Measurements from ENCODE around the gene LSP1. TPM values are rescaled to one million over a fixed set of nuclear protein-coding genes. Genes with fewer than 3 reads are reported as not detected.
A peak's percentile ranks its signal among the peaks of the same experiment; 100 is the strongest.

The LSP1 gene
- total RNA-seq, 4 donors from 2014 or later = 10.3 to 36.5 (median 35.4) TPM

DNA sequence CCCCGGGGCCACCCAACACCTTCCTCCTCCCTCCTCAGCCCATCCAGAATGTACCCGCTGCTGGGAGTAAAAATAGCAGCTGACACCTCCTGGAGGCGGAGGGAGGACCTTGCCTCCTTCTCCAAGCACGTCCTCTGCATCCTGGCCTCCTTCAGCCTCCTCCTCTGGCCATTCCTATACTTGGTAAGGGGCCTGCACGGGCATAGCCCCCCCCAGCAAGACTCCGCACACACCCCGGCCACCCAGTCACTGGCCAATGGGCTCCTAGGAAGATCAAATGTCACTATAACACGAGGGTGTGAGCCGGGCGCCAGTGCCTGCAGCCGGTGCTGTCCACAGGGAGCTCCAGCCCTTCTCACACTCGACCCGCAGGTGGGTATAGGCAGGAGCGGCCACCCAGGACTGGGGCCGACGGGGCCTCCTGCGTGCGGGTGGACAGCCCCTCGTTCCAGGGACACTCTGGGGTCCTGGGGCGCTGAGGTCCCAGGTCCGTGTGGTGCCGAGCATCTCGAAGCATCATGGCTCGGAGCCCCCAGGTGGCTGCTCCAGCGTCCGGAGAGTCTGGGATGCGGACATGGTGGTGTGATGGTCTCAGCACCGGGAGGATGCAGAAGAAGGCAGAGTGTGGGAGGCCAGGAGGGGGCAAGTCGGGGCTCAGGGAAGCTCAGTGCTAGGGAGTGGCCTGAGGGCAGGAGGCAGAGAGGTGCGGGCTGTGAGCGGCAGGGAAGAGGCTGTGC lies 66.7 kb downstream of the LSP1 start, which contains the start of gene TNNT3:
Gene TNNT3, plus strand, starts transcription at position 313 of the 737 bp plus-strand sequence. CDS start 3,172 bp downstream, outside the sequence.
- intact Hi-C loops (cut with DNase I) = no loop called here
- TF ChIP-seq EP300 (IDR thresholded peaks at IDR 0.05) (no peak), POLR2A (IDR thresholded peaks at IDR 0.05; ENCODE audit: low read depth) (no peak)
- TF ChIP-seq, protein P1, sequence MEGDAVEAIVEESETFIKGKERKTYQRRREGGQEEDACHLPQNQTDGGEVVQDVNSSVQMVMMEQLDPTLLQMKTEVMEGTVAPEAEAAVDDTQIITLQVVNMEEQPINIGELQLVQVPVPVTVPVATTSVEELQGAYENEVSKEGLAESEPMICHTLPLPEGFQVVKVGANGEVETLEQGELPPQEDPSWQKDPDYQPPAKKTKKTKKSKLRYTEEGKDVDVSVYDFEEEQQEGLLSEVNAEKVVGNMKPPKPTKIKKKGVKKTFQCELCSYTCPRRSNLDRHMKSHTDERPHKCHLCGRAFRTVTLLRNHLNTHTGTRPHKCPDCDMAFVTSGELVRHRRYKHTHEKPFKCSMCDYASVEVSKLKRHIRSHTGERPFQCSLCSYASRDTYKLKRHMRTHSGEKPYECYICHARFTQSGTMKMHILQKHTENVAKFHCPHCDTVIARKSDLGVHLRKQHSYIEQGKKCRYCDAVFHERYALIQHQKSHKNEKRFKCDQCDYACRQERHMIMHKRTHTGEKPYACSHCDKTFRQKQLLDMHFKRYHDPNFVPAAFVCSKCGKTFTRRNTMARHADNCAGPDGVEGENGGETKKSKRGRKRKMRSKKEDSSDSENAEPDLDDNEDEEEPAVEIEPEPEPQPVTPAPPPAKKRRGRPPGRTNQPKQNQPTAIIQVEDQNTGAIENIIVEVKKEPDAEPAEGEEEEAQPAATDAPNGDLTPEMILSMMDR (IDR thresholded peaks at IDR 0.05) = no peak
- peaks cover 31 to 41% (median 38%) of the 10 kb centered on the region in 4 donors for H3K4me1 ChIP-seq

DNA sequence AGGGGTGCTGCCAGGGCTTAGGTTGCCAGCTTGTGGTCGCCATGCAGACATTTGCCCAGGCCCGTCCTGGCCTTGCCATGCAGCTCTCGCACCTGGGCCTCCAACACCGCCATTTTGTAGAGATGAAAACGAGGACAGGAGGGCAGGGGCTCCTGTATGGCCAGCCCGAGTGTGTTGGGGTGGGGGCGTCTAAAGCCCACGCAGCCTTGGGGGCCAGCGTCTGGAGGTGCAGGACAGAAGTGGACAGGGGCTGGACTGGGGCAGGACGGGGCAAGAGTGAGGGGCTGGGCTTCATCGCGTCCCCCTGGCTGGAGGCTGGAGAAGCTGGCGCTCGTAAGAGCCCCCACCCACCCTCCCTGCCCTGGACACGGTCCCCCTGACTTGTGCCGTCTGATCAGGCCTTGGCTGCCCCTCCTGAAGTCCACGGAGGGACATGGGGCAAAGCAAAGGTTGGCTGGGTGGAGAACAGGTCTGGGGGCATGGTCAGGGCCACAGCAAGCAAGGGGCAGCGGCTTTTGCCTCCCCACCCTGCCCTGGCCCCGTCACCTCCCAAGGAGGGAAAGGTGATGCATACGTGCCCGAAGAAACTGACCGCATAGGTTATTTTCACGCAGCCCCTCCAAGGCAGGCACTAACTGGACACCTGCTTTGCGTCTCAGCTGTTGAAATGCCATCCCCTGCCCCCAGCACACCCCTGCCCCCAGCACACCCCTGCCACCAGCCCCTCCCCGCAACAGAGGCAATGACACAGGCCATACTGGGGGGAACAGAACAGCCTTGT lies 67.4 kb downstream of the LSP1 start:
- intact Hi-C loops (cut with DNase I) = no loop called here
- H3K27me3 ChIP-seq = peaks cover 0 to 8% (median 0%) of the 10 kb centered on the region in 4 donors
- H3K4me3 ChIP-seq = no peak overlapping the region
- no peaks in the 10 kb centered on the region for H3K36me3 ChIP-seq
- H3K9me3 ChIP-seq = no peaks in the 10 kb centered on the region
- H3K27ac ChIP-seq (replicated peaks in 1 of 4) = peak overlapping the region in 3 of 4 donors; percentile 56 to 68 (median 59)
- DNase-seq (ENCODE audit: extremely low spot score) = no peak
- TF ChIP-seq, protein P1 (IDR thresholded peaks at IDR 0.05) = no peak
- no peak for TF ChIP-seq POLR2A (IDR thresholded peaks at IDR 0.05; ENCODE audit: low read depth)
- no peak for TF ChIP-seq EP300 (IDR thresholded peaks at IDR 0.05)
- no peak for TF ChIP-seq POLR2AphosphoS5 (IDR thresholded peaks at IDR 0.05)
- 92% methylated on average over 21 of the region's 25 CpGs for WGBS
- peaks cover 31 to 41% (median 38%) of the 10 kb centered on the region in 4 donors for H3K4me1 ChIP-seq

More for the DNA sequence above, 66.7 kb downstream of the LSP1 start, which contains the start of gene TNNT3:
- no peaks in the 10 kb centered on the region for H3K36me3 ChIP-seq
- no peak within 1 kb of the TSS for H3K27ac ChIP-seq (replicated peaks in 1 of 4)
- no peak within 1 kb of the TSS for H3K4me3 ChIP-seq
- 79% methylated on average over 30 of the region's 31 CpGs for WGBS
- DNase-seq (ENCODE audit: extremely low spot score) = no peak
- no peaks in the 10 kb centered on the region for H3K9me3 ChIP-seq
- H3K27me3 ChIP-seq = peaks cover 0 to 8% (median 0%) of the 10 kb centered on the region in 4 donors

DNA sequence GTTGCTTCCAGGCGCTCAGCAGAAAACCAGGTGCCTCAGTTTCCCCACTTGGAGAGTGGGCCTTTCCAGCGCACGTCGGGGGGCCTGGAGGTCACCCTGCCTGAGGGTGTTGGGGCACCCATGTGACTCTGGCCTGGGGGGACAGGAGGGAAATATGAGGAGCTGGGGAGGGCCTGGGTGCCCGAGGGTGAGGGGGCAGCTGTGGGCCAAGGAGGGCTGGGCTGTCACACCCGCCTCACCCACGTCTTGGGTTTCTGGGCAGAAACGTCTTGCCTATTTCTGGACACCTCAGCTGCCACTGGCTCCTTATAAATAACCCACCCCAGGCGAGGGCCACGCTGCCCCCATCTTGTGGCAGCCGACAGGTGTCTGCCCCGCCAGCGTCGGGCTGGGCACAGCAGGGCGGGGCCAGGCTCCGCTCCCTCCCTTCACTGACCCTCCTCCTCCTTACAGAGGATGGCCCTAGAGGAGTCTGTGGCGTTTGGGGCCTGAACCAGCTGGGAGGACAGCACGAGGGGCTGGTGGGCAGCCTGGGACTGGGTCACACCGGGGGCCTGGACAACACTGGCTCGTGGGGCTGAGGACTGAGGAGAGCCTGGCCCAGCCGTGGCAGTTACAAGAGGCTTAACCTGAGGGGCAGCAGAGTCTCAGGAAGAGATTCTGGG lies 68.2 kb downstream of the LSP1 start:
- Histone ChIP-seq H3K27me3 (peaks cover 0 to 8% (median 0%) of the 10 kb centered on the region in 4 donors), H3K27ac (replicated peaks in 1 of 4) (peak overlapping the region; percentile 56 to 68 (median 58)), H3K4me1 (peaks cover 31 to 45% (median 39%) of the 10 kb centered on the region in 4 donors), H3K9me3 (no peaks in the 10 kb centered on the region), H3K4me3 (no peak overlapping the region), H3K36me3 (no peaks in the 10 kb centered on the region)
- TF ChIP-seq EP300 (IDR thresholded peaks at IDR 0.05) = no peak
- TF ChIP-seq, protein P1 (IDR thresholded peaks at IDR 0.05) = no peak
- TF ChIP-seq POLR2A (IDR thresholded peaks at IDR 0.05; ENCODE audit: low read depth) = no peak
- TF ChIP-seq POLR2AphosphoS5 (IDR thresholded peaks at IDR 0.05) = no peak
- intact Hi-C loops (cut with DNase I) = no loop called here
- WGBS = 73% methylated on average over 16 of the region's 21 CpGs
- DNase-seq (ENCODE audit: extremely low spot score) = no peak

DNA sequence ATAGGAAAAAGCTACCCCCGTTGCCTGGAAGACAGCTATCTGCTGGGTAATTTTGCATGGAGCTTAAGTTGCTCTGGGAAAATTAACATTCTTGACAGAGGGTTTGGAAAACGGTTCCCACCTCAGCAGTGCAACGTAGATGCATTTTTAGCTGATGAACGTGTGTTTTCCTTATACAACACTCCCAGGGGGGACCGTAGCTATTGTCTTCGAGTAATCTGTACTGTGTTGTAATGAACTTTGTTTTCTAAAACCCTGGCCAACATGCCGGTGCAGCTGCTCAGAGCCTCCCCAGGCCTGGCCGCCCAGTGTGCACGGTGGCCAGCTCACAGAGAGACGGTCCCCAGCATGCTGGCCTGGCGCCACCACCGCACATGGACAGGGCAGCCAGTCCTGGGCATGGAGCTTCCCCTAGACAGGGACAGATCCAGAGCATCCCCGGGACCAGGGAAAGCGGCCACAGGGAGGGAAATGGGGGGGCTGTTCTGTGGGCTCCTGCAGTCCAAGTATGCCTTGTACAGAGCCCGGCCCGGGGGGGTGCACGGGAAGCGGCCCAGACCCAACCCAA lies 68.8 kb downstream of the LSP1 start:
- intact Hi-C loops (cut with DNase I) = no loop called here
- Histone ChIP-seq H3K36me3 (no peaks in the 10 kb centered on the region), H3K4me3 (no peak overlapping the region), H3K4me1 (peaks cover 34 to 44% (median 39%) of the 10 kb centered on the region in 4 donors), H3K9me3 (no peaks in the 10 kb centered on the region), H3K27ac (replicated peaks in 1 of 4) (peak overlapping the region; percentile 56 to 68 (median 58)), H3K27me3 (peaks cover 0 to 8% (median 0%) of the 10 kb centered on the region in 4 donors)
- WGBS = 55% methylated on average over 10 of the region's 18 CpGs
- TF ChIP-seq, protein P1 (IDR thresholded peaks at IDR 0.05) = no peak
- TF ChIP-seq POLR2AphosphoS5 (IDR thresholded peaks at IDR 0.05) = no peak
- no peak for TF ChIP-seq POLR2A (IDR thresholded peaks at IDR 0.05; ENCODE audit: low read depth)
- TF ChIP-seq EP300 (IDR thresholded peaks at IDR 0.05) = no peak
- no peak for DNase-seq (ENCODE audit: extremely low spot score)
